Ureter (tissue), 1 donor: ENCODE measurements around the gene FOXJ1. TPM values are rescaled to one million over a fixed set of nuclear protein-coding genes. Genes with fewer than 3 reads are reported as not detected.

Experiments
- DNase-seq: peaks from one replicate; pipeline ENCODE4 v3.0.0-alpha.2; 2020; ENCODE audit warnings: low spot score
- total RNA-seq: library from RNA; stranded (reverse); gene quantifications from one replicate; pipeline ENCODE4 v1.2.4, GENCODE V29; 2023
- donor health status: DM: yes; HTN: yes; CAD: no.

Gene FOXJ1
- total RNA-seq, 1 donor from 2014 or later = 2.5 TPM

GRCh38 chr17:76091526-76092286, 49.3 kb downstream of the FOXJ1 start:
- no peak for DNase-seq

- no peak for DNase-seq
Measured at GRCh38 chr17:76090517-76091129, 50.4 kb downstream of the FOXJ1 start.

DNA sequence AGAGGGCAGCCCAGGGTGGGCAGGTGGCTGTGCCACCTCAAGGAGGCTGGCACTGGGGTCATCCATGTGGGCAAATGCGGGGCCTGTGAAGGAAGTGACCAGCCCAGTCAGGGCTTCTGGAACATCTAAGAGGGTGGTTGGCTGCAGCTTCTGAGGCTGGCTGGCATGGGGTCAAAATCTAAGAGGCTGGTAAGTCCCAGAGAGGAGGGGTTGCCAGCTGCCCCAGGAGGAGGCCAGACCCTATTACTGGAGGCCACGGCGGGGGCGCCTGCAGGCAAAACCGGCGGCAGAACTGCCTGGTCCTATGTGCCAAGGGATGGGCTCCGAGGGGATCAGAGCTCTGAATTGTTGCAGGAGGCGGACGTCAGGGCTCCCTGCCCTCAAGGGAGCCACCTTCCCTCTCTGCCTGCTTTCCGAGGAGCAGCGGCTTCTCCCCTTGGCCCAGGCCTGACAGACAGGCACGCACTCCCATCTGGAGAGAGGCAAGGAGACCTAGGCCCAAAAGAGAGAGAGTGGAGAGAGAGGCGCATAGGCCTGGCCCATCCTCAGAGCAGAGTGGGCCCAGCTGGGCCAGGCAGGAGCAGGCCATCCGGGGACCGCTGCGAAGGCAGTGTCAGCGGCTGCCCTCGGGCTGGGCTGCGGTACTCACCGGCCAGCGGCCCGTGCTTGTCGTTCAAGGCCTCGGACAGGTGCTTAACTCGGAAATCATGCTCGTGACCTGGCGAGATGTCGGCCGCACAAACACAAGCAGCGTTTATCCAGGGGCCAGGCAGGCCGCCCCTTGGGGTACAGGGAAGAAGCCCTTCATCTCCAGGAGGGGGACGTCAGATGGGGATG, 51.1 kb downstream of the FOXJ1 start:
- no peak for DNase-seq

DNA sequence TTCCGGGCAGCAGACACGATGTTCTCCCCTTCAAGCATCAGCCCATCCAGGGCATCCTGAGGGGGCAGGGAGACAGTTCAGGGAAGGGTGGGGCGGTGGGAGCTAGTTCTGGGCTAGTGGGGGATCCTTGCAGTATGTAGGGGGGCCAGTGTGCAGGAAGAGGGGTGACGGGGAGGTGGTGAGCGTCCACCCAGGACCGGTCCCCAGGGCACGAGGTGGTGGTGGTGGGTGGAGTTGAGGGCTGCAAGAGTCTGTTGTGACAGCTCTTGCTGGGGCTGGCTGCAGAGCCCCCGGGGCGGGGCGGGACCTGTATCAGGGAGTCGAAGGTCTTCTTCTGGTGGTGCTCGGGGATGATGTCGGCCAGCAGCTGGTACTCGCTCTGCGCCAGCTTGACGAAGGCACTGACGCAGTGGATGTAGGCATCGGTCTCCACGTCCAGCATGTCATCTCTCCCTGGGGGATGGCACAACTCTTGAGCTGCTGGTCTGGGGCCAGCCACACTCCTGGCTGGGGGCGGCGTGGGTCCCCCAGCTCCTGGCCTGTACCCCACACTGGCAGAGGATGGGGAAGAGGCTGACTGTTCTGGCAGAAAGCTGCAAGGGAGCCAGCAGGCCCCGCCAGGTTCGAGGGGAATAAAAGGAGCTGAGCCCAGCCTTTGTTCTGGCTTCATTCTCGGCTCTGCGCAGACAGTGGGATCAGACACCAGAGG, 52.0 kb downstream of the FOXJ1 start:
- no peak for DNase-seq

DNA sequence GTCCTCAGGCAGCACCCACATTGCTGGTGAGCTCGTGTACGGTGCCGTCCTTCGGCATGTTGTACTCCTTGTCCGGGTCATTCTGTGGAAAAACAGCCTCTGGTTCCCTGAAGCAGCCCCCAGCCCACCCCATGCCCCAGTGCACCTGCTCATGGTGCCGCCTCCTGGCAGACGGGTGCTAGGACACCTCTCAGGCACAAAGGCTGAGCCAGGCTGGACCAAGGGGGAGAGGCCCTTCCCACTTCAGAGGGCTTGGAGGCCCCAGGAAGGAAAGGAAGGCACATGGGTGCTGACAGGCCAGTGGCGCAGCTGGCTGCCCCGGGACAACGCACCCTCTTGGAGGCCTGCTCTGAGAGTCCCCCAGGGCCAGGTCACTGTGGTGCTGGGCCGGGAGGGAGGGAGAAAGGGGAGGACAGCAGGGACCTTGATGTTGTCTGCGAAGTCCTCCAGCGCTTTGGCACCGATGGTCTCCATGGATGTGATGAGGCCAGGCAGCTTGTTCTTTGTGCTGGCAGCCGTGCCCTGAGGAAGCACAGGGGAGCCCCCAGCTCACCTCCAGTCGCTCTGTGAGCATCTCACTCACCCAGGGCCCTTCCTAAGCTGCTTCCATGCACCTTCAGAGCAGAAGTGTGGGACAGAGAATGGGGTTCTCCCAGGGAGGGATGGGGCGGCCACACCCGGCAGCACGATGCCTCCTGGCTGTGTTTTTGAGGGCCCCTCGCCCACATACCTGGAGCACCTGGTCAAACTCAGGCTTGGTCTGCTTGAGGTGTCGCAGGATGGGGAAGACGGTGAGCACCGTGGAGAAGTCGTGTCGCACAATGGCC, 52.8 kb downstream of the FOXJ1 start:
- DNase-seq = no peak

GRCh38 chr17:76087531-76087930, 53.5 kb downstream of the FOXJ1 start:
- no peak for DNase-seq

DNA sequence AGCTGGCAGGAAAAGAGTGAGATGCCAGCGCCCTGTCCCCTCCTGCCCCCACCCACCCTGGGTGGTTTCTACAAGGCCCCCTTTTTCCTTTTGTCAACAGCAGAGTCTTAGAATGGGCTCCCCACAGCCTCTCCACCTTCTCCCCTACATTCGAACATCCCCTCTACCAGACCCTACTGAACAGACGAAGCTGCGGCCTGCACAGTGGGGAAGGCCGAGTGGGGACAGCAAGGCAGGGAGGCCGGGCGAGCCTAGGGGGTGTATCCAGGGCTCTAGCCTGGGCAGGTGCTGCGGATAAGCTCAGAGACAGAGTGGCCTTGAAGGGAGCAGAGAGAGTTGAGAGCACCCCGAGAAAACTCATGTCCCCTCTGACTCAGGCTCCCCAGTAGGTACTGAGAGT, 54.7 kb downstream of the FOXJ1 start:
- no peak for DNase-seq

Other genes starting within 250 kb of the FOXJ1 start
- 16.2 TPM for gene TRIM65, start 244.3 kb downstream of the FOXJ1 start, total RNA-seq
- 101 TPM for gene MRPL38, start 236.4 kb downstream of the FOXJ1 start, total RNA-seq
- 19.5 TPM for gene FBF1, start 200.2 kb downstream of the FOXJ1 start, total RNA-seq
- gene ACOX1, start 162.1 kb downstream of the FOXJ1 start, total RNA-seq = 119 TPM
- gene TEN1, start 162.0 kb downstream of the FOXJ1 start, total RNA-seq = 23.6 TPM
- 10.7 TPM for gene CDK3, start 140.4 kb downstream of the FOXJ1 start, total RNA-seq
- 84.2 TPM for gene EVPL, start 113.9 kb downstream of the FOXJ1 start, total RNA-seq
- gene SRP68, start 68.7 kb downstream of the FOXJ1 start, total RNA-seq = 88.0 TPM
- gene GALR2, start 66.5 kb downstream of the FOXJ1 start, total RNA-seq = not detected
- gene ZACN, start 62.1 kb downstream of the FOXJ1 start, total RNA-seq = not detected
- 206 TPM for gene EXOC7, start 37.5 kb downstream of the FOXJ1 start, total RNA-seq
- gene RNF157, start 99.2 kb upstream of the FOXJ1 start, total RNA-seq = 4.3 TPM
- gene UBALD2, start 124.1 kb upstream of the FOXJ1 start, total RNA-seq = 89.1 TPM
- 1.9 TPM for gene QRICH2, start 167.0 kb upstream of the FOXJ1 start, total RNA-seq
- 40.1 TPM for gene PRPSAP1, start 212.7 kb upstream of the FOXJ1 start, total RNA-seq
- 3.1 TPM for gene SPHK1, start 243.4 kb upstream of the FOXJ1 start, total RNA-seq